HG02938 (cell line): ENCODE results near the gene GNG5.
"Not testable (repeated sequence)": the region's sequence is repeated elsewhere in the genome, so short reads cannot be mapped to it uniquely, and the experiment has no call there.

Experiments used
- ATAC-seq: cut with Tn5 transposase; IDR thresholded peaks from one replicate; pipeline ENCODE4 v1.9.1; 2021; ENCODE audit warnings: mild to moderate bottlenecking, moderate library complexity; ENCODE audit not compliant: unreplicated experiment

Gene GNG5

GRCh38 chr1:84506002-84506728 lies at the start of gene GNG5, which contains the start of gene SPATA1:
Gene GNG5, minus strand, starts transcription at chr1:84506581. Its CDS starts 490 bp downstream, at chr1:84506091.
Gene SPATA1, plus strand, starts transcription at chr1:84506386. Its CDS starts 9,974 bp downstream, at chr1:84516360.
- peak; percentile 82 for ATAC-seq

GRCh38 chr1:84550826-84551225 lies 44.4 kb upstream of the GNG5 start:
- no peak for ATAC-seq

- no peak for ATAC-seq
Measured at GRCh38 chr1:84541679-84542078, 35.3 kb upstream of the GNG5 start.

GRCh38 chr1:84540759-84541158 lies 34.4 kb upstream of the GNG5 start:
- ATAC-seq: no peak

GRCh38 chr1:84539972-84540371 lies 33.6 kb upstream of the GNG5 start:
- ATAC-seq: no peak

- ATAC-seq: no peak
Measured at GRCh38 chr1:84538599-84538998, 32.2 kb upstream of the GNG5 start.

- no peak for ATAC-seq
Measured at GRCh38 chr1:84525779-84526178, 19.4 kb upstream of the GNG5 start.

GRCh38 chr1:84524590-84524989 lies 18.2 kb upstream of the GNG5 start:
- ATAC-seq: no peak

GRCh38 chr1:84510668-84511067 lies 4.3 kb upstream of the GNG5 start:
- no peak for ATAC-seq

GRCh38 chr1:84510165-84510564 lies 3.8 kb upstream of the GNG5 start:
- no peak for ATAC-seq

GRCh38 chr1:84509029-84509428 lies 2.6 kb upstream of the GNG5 start:
- no peak for ATAC-seq

GRCh38 chr1:84508510-84508909 lies 2.1 kb upstream of the GNG5 start:
- no peak for ATAC-seq

- not testable (repeated sequence) for ATAC-seq
Measured at GRCh38 chr1:84507887-84508286, 1.5 kb upstream of the GNG5 start.

- ATAC-seq: no peak
Measured at GRCh38 chr1:84506729-84507453, 510 bp upstream of the GNG5 start.

GRCh38 chr1:84505493-84506001 lies 834 bp downstream of the GNG5 start:
- peak; percentile 31 for ATAC-seq

- no peak for ATAC-seq
Measured at GRCh38 chr1:84504580-84505492, 1.5 kb downstream of the GNG5 start.

GRCh38 chr1:84502927-84503326 lies 3.5 kb downstream of the GNG5 start:
- no peak for ATAC-seq

GRCh38 chr1:84497631-84498275 lies 8.6 kb downstream of the GNG5 start:
- no peak for ATAC-seq

GRCh38 chr1:84496498-84496897 lies 9.9 kb downstream of the GNG5 start:
- ATAC-seq: no peak

- ATAC-seq: no peak
Measured at GRCh38 chr1:84493747-84494146, 12.6 kb downstream of the GNG5 start.

- ATAC-seq: no peak
Measured at GRCh38 chr1:84492726-84493125, 13.7 kb downstream of the GNG5 start.
